B cell (primary cell): Measurements from ENCODE around the gene SELENOH. TPM values are rescaled to one million over a fixed set of nuclear protein-coding genes. Genes with fewer than 3 reads are reported as not detected.
A peak's percentile ranks its signal among the peaks of the same experiment; 100 is the strongest.

Experiments used
- ATAC-seq: fragments of 200-7000 bp; cut with Tn5 transposase; one replicate; pipeline ENCODE4 v1.10.0; 2021; ENCODE audit warnings: low read depth, mild to moderate bottlenecking, moderate number of reproducible peaks, moderate library complexity
- CTCF ChIA-PET: fragments of 350-600 bp; sonication (Branson Sonifier 250); formaldehyde crosslinking; loops from one replicate; lab custom pipeline; 2021; ENCODE audit warnings: antibody characterized with exemption, inconsistent platforms; lab: Charles Lee
- POLR2A ChIA-PET: fragments of 350-600 bp; sonication (Branson Sonifier 250); formaldehyde crosslinking; loops from one replicate; lab custom pipeline; 2021; ENCODE audit warnings: antibody characterized with exemption; lab: Charles Lee
- DNase-seq: peaks from one replicate; pipeline ENCODE4 v3.0.0; 2013
- H2AFZ ChIP-seq: 2 replicates; pipeline ENCODE4 v1.6.1; 2012; ENCODE audit warnings: mild to moderate bottlenecking, low read depth, low read length; ENCODE audit not compliant: insufficient read depth, poor library complexity, severe bottlenecking
- H3K27ac ChIP-seq, 2 donors: 1 replicate in 1 of 2; 2 replicates in 1 of 2; pipeline ENCODE4 v1.5.1; 2012 to 2013; ENCODE audit warnings: low read length in 2 of 2, mild to moderate bottlenecking in 2 of 2, moderate library complexity in 1 of 2
- H3K27me3 ChIP-seq, 4 experiments: fragments of 200-600 bp in 1 of 4; sonication (generic) in 1 of 4; replicated peaks in 1 of 4; 1 replicate in 2 of 4; 2 replicates in 2 of 4; pipeline versions ENCODE4 v1.6.1 to v1.7.0; 2013 to 2016; ENCODE audit warnings: low read length in 3 of 4, mild to moderate bottlenecking in 2 of 4, mixed read lengths in 1 of 4, moderate library complexity in 1 of 4; ENCODE audit not compliant: insufficient read depth in 4 of 4, control insufficient read depth in 3 of 4; ENCODE audit errors: control extremely low read depth in 1 of 4
- H3K36me3 ChIP-seq, 2 experiments: replicated peaks in 1 of 2; 1 replicate in 1 of 2; 2 replicates in 1 of 2; pipeline versions ENCODE4 v1.6.1 to v1.7.1; 2013; ENCODE audit warnings: low read length in 1 of 2; ENCODE audit not compliant: insufficient read depth in 2 of 2, control insufficient read depth in 1 of 2; ENCODE audit errors: control extremely low read depth in 1 of 2, extremely low read depth in 1 of 2
- H3K4me1 ChIP-seq, 2 donors: fragments of 200-600 bp in 1 of 2; sonication (generic) in 1 of 2; 1 replicate in 1 of 2; 2 replicates in 1 of 2; pipeline versions ENCODE4 v1.5.1 to v1.6.1; 2013 to 2017; ENCODE audit warnings: low read length in 2 of 2; ENCODE audit not compliant: control insufficient read depth in 2 of 2, insufficient read depth in 2 of 2
- H3K4me2 ChIP-seq: replicated peaks from 2 replicates; pipeline ENCODE3; 2012; ENCODE audit warnings: mild to moderate bottlenecking, low read depth, low read length; ENCODE audit not compliant: poor library complexity, severe bottlenecking
- H3K4me3 ChIP-seq, 5 experiments: fragments of 200-600 bp in 1 of 5; sonication (generic) in 1 of 5; 1 replicate in 3 of 5; 2 replicates in 2 of 5; pipeline versions ENCODE4 v1.5.1 to v1.7.0; 2011 to 2016; ENCODE audit warnings: low read length in 4 of 5, mild to moderate bottlenecking in 4 of 5, low read depth in 2 of 5, control low read depth in 1 of 5, moderate library complexity in 1 of 5; ENCODE audit not compliant: insufficient read depth in 1 of 5; ENCODE audit errors: control extremely low read depth in 1 of 5, extremely low read depth in 1 of 5
- H3K79me2 ChIP-seq: fragments of 200-600 bp; sonication (generic); one replicate; pipeline ENCODE4 v1.6.0; 2016; ENCODE audit warnings: low read length; ENCODE audit not compliant: control insufficient read depth, insufficient read depth
- H3K9ac ChIP-seq: fragments of 200-600 bp; sonication (generic); 2 replicates; pipeline ENCODE4 v1.6.1; 2017; ENCODE audit warnings: mild to moderate bottlenecking, low read length, moderate library complexity
- H3K9me3 ChIP-seq, 3 donors: one replicate each; pipeline versions ENCODE4 v1.6.1 to v1.7.1; 2013; ENCODE audit warnings: low read length in 2 of 3; ENCODE audit not compliant: control insufficient read depth in 2 of 3, insufficient read depth in 1 of 3; ENCODE audit errors: control extremely low read depth in 1 of 3
- H4K20me1 ChIP-seq: 2 replicates; pipeline ENCODE4 v1.6.0; 2012; ENCODE audit warnings: mild to moderate bottlenecking, low read length; ENCODE audit not compliant: insufficient read depth, control insufficient read depth, poor library complexity, severe bottlenecking
- H3K27ac Mint-ChIP-seq: one replicate; pipeline ENCODE4 v1.8.0; 2021; ENCODE audit warnings: mixed read lengths
- H3K27me3 Mint-ChIP-seq: one replicate; pipeline ENCODE4 v1.8.0; 2021; ENCODE audit warnings: mixed read lengths
- H3K4me1 Mint-ChIP-seq: one replicate; pipeline ENCODE4 v1.8.0; 2021; ENCODE audit warnings: mixed read lengths
- H3K4me3 Mint-ChIP-seq: one replicate; pipeline ENCODE4 v1.8.0; 2021; ENCODE audit warnings: mixed read lengths
- H3K9me3 Mint-ChIP-seq: one replicate; pipeline ENCODE4 v1.8.0; 2022; ENCODE audit warnings: mixed read lengths; ENCODE audit not compliant: insufficient read depth
- CTCF ChIP-seq: fragments of 200-600 bp; IDR thresholded peaks from one replicate; pipeline ENCODE4 v1.8.0; 2022; ENCODE audit warnings: antibody characterized with exemption, mild to moderate bottlenecking
- WGBS: methylation state at CpG from one replicate; pipeline ENCODE4 v1.1.5; 2013; ENCODE audit warnings: missing lambda C conversion rate; ENCODE audit not compliant: insufficient coverage; 5-methylcytosine and 5-hydroxymethylcytosine counted together
- intact Hi-C: fragments of 100-400 bp; cut with micrococcal nuclease; formaldehyde crosslinking; loops from one replicate; pipeline ENCODE4 v1.10.0; 2022
- polyA plus RNA-seq: library from polyadenylated mRNA; depleted of rRNA; stranded (reverse); fragments of >200 nt; gene quantifications from 2 replicates; pipeline ENCODE4 v1.2.3, GENCODE V29; 2012
- total RNA-seq, 2 donors: library from RNA; stranded (reverse); fragments of 120-200 nt in 1 of 2; gene quantifications; 1 replicate in 1 of 2; 2 replicates in 1 of 2; pipeline versions ENCODE4 v1.2.3 to v1.2.4, GENCODE V29; 2013 to 2022

SELENOH gene
- total and polyA plus RNA-seq, 2 donors (not counting 1 experiment from before 2014, with no cell fraction given) = 147 to 196 TPM

GRCh38 chr11:57786436-57786835, 45.1 kb downstream of the SELENOH start:
- Mint-ChIP-seq H3K4me1 (peaks cover 59% of the 10 kb centered on the region), H3K27ac (peak overlapping the region; percentile 63)

More at GRCh38 chr11:57786436-57786835, 45.1 kb downstream of the SELENOH start:
- Mint-ChIP-seq H3K9me3 (no peaks in the 10 kb centered on the region), H3K27me3 (no peaks in the 10 kb centered on the region), H3K4me3 (peak overlapping the region; percentile 74)
- H3K9me3 ChIP-seq = no peaks in the 10 kb centered on the region
- no CpG with 5 or more reads among the region's 4 CpGs for WGBS
- DNase-seq (no peak), ATAC-seq (no peak)
- H3K4me2 ChIP-seq = peak overlapping the region; percentile 10
- no peak overlapping the region for H2AFZ ChIP-seq
- peaks cover 83% of the 10 kb centered on the region for H3K79me2 ChIP-seq
- ChIA-PET POLR2A (interaction anchor here (2.2 kb wide), 1 partner anchor 45 kb away, joined by 10 read pairs; the partner anchor contains the start of gene SELENOH), CTCF (interaction anchor here (0.9 kb wide), 1 partner anchor 14 kb away, joined by 4 read pairs; no protein-coding TSS in a partner anchor)
- no peaks in the 10 kb centered on the region for H4K20me1 ChIP-seq
- intact Hi-C loops = no loop called here
- TF ChIP-seq CTCF = no peak
- no peak overlapping the region for H3K9ac ChIP-seq
- no peak overlapping the region for H3K4me3 ChIP-seq
- peak overlapping the region in 1 of 2 donors; percentile 89 for H3K27ac ChIP-seq
- peaks cover 64 to 66% of the 10 kb centered on the region in 2 donors for H3K4me1 ChIP-seq
- H3K36me3 ChIP-seq = peaks cover 0 to 2% of the 10 kb centered on the region in 2 experiments
- H3K27me3 ChIP-seq = no peaks in the 10 kb centered on the region
